Breast epithelium (tissue), 4 donors: ENCODE results near the gene CDH4. TPM values are rescaled to one million over a fixed set of nuclear protein-coding genes. Genes with fewer than 3 reads are reported as not detected.

ENCODE experiments used
- DNase-seq, 2 donors: peaks; one replicate each; pipeline ENCODE4 v3.0.0-alpha.2; 2019; ENCODE audit warnings: low spot score in 2 of 2
- H3K27ac ChIP-seq, 2 donors: fragments of 200-600 bp; sonication (generic) in 1 of 2; one replicate each; pipeline ENCODE4 v1.5.1; 2016 to 2019; ENCODE audit warnings: mild to moderate bottlenecking in 1 of 2
- H3K27me3 ChIP-seq, 2 donors: fragments of 200-600 bp; sonication (generic) in 1 of 2; one replicate each; pipeline versions ENCODE4 v1.5.1 to v1.6.0; 2017 to 2019; ENCODE audit warnings: control low read depth in 1 of 2, mild to moderate bottlenecking in 1 of 2
- H3K36me3 ChIP-seq: fragments of 200-600 bp; one replicate; pipeline ENCODE4 v1.5.1; 2019
- H3K4me1 ChIP-seq, 2 donors: fragments of 200-600 bp; sonication (generic); one replicate each; pipeline ENCODE4 v1.5.1; 2016 to 2019; ENCODE audit warnings: control low read depth in 1 of 2
- H3K4me3 ChIP-seq, 3 donors: fragments of 200-600 bp; sonication (generic); 1 replicate in 2 of 3; 2 replicates in 1 of 3; pipeline ENCODE4 v1.5.1; 2016 to 2019; ENCODE audit warnings: mild to moderate bottlenecking in 3 of 3, moderate library complexity in 2 of 3
- H3K9me3 ChIP-seq, 2 donors: fragments of 200-600 bp; sonication (generic) in 1 of 2; one replicate each; pipeline ENCODE4 v1.5.1; 2016 to 2019; ENCODE audit warnings: control low read depth in 1 of 2
- POLR2A ChIP-seq: fragments of 450-650 bp; IDR thresholded peaks from one replicate; pipeline ENCODE4 v1.6.1; 2016; ENCODE audit warnings: antibody characterized with exemption, mild to moderate bottlenecking, moderate library complexity
- POLR2AphosphoS5 ChIP-seq, 3 donors: sonication (generic); formaldehyde crosslinking; IDR thresholded peaks; one replicate each; pipeline ENCODE4 v1.6.1; 2017; ENCODE audit warnings: antibody characterized with exemption in 3 of 3
- intact Hi-C: fragments of 100-400 bp; cut with DNase I; formaldehyde crosslinking; loops from one replicate; pipeline ENCODE4 v1.15.1; 2023; ENCODE audit warnings: low total_unique reads
- total RNA-seq, 3 donors: library from RNA; depleted of rRNA; stranded (reverse); fragments of >200 nt; gene quantifications; one replicate each; pipeline ENCODE4 v1.1.0, GENCODE V29; 2016
- TF ChIP-seq, protein P1 (sequence below), 3 donors: fragments of 450-650 bp; IDR thresholded peaks; one replicate each; pipeline ENCODE4 v1.5.1; 2016 to 2017; ENCODE audit warnings: antibody characterized with exemption in 3 of 3, mild to moderate bottlenecking in 3 of 3, moderate library complexity in 3 of 3

CDH4 gene
- total RNA-seq, 3 donors from 2014 or later, result under 0.01 TPM; not detected in 2

DNA sequence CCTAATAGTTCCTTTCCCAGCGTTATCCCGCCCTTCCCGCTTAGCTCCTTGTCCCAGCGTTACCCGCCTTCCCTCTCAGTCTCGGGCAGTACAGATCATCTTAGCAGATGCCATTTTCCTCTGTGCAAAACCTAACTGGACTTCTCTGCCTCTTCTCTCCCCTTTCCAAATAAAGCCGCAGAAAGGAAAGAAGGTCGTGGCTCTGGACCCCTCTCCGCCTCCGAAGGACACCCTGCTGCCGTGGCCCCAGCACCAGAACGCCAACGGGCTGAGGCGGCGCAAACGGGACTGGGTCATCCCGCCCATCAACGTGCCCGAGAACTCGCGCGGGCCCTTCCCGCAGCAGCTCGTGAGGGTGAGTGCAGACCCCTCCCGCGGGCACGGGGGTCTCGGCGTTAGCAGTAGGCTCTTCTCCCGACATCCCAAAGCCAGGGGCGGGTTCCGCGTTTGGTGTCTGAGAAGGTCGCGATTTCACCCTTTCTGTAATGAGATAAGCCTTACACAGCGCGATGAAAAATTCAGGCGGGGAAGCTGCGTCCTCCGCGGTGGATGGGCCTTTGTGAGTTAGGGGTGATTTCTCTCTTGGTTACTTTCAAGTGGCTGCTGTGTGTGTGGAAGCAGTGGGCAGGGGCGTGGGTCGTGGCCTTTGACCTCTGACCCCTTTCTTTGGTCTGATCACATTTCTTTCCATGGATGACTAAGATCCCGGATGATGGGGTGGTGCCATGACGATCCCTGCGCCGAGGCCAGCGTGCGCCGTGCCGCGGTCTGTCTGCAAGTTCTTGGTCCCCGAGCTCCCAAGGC is 521.0 kb downstream of the CDH4 start:
- peak in 1 of 2 donors; percentile 43 for DNase-seq
- H3K4me1 ChIP-seq, result no peaks in the 10 kb centered on the region
- no peaks in the 10 kb centered on the region for H3K36me3 ChIP-seq
- no peaks in the 10 kb centered on the region for H3K9me3 ChIP-seq
- H3K27ac ChIP-seq, result no peak overlapping the region
- H3K27me3 ChIP-seq, result no peaks in the 10 kb centered on the region
- intact Hi-C loops, result no loop called here
- TF ChIP-seq, protein P1, sequence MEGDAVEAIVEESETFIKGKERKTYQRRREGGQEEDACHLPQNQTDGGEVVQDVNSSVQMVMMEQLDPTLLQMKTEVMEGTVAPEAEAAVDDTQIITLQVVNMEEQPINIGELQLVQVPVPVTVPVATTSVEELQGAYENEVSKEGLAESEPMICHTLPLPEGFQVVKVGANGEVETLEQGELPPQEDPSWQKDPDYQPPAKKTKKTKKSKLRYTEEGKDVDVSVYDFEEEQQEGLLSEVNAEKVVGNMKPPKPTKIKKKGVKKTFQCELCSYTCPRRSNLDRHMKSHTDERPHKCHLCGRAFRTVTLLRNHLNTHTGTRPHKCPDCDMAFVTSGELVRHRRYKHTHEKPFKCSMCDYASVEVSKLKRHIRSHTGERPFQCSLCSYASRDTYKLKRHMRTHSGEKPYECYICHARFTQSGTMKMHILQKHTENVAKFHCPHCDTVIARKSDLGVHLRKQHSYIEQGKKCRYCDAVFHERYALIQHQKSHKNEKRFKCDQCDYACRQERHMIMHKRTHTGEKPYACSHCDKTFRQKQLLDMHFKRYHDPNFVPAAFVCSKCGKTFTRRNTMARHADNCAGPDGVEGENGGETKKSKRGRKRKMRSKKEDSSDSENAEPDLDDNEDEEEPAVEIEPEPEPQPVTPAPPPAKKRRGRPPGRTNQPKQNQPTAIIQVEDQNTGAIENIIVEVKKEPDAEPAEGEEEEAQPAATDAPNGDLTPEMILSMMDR (IDR thresholded peaks at IDR 0.05), result no peak
- TF ChIP-seq POLR2AphosphoS5 (IDR thresholded peaks at IDR 0.05), result no peak
- TF ChIP-seq POLR2A, result no peak
- no peak overlapping the region for H3K4me3 ChIP-seq

DNA sequence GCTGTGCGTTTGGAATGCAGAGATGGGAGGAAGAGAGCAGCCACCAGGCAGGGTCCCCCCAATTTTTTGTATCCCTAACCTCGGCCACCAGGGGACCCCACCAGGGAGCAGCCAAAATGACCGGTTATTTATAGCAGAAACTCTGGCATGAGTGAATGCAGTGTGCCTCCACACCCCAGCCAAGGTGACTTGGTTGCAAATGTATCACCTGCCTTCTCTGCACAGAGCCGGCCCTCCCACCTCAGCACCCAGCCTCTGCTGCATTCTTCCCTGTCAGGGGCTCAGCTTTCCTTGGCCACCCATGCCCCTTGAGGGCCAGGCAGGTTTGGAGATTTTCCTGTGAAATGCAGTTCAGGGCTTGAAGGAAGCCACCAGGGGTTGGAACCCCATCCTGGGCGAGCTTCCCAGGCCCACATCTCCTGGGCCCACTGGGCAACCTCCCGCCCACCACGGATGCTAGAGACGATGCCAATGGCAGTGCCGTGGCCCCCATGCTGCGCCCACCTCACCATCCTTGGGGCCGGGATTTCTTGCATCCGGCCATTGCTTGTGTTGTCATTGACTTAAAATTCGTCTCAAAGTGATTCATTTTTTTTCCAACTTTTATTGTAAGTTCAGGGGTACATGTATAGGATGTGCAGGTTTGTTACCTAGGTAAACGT is 522.0 kb downstream of the CDH4 start:
- H3K4me1 ChIP-seq, result no peaks in the 10 kb centered on the region
- TF ChIP-seq POLR2AphosphoS5 (IDR thresholded peaks at IDR 0.05) (no peak), POLR2A (no peak)
- TF ChIP-seq, protein P1 (IDR thresholded peaks at IDR 0.05), result no peak
- intact Hi-C loops, result no loop called here

DNA sequence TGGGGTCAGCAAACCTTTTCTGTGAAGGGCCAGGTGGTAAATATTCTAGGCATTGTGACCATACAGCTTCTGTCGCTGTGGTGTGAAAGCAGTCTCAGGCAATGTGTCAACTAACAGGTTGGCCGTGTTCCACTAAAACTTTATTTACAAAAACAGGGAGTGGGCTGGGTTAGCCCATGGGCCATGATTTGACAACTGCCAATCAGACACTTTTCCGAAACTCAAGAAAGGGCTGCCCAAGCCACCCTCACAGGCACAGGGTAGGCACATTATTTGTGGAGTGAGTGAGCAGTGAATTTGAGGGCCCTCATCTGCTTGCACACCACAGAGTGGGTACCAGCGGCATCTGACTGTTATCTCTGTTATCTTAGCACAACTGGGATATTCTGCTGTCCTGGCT is 523.4 kb downstream of the CDH4 start:
- intact Hi-C loops, result no loop called here
- Histone ChIP-seq H3K27me3 (no peaks in the 10 kb centered on the region), H3K9me3 (peaks cover 0 to 4% of the 10 kb centered on the region in 2 donors), H3K27ac (no peak overlapping the region), H3K36me3 (no peaks in the 10 kb centered on the region), H3K4me1 (no peaks in the 10 kb centered on the region), H3K4me3 (no peak overlapping the region)
- TF ChIP-seq POLR2A (no peak), POLR2AphosphoS5 (IDR thresholded peaks at IDR 0.05) (no peak)
- TF ChIP-seq, protein P1 (IDR thresholded peaks at IDR 0.05), result no peak
- no peak for DNase-seq

More for the DNA sequence above, 522.0 kb downstream of the CDH4 start:
- Histone ChIP-seq H3K36me3 (no peaks in the 10 kb centered on the region), H3K4me3 (no peak overlapping the region), H3K27me3 (no peaks in the 10 kb centered on the region), H3K9me3 (no peaks in the 10 kb centered on the region), H3K27ac (no peak overlapping the region)
- DNase-seq, result peak in 1 of 2 donors; percentile 39

DNA sequence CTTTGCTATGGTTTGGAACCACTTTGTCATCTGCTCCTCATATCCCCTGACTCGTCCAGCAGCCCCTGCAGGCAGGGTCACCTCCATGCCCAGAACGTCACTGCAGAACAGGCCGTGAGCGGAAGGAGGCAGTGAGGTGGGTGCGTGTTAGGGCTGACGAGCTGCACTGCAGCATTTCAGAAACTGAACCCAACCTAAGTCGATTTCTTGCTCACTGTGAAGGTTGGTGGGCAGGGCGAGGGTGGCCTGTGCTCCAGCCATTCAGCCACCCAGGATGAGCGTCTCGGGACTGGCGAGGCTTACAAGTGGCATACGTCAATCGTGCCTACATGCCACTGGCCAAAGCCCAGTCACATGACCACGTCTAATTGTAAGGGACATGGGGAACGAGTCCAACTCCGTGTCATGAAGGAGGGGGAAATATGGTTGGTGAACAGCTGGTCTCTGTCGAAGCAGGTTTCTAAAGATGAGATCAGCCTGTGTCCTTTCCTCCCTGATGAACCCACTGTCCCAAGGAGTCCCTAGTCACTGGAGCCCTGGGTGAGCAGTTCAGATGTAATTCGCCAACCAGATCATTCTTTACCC is 524.5 kb downstream of the CDH4 start:
- H3K27me3 ChIP-seq, result no peaks in the 10 kb centered on the region
- peaks cover 0 to 15% of the 10 kb centered on the region in 2 donors for H3K9me3 ChIP-seq
- H3K4me3 ChIP-seq, result no peak overlapping the region
- H3K36me3 ChIP-seq, result no peaks in the 10 kb centered on the region
- no peak for DNase-seq
- intact Hi-C loops, result no loop called here
- TF ChIP-seq POLR2AphosphoS5 (IDR thresholded peaks at IDR 0.05) (no peak), POLR2A (no peak)
- TF ChIP-seq, protein P1 (IDR thresholded peaks at IDR 0.05), result no peak
- H3K27ac ChIP-seq, result no peak overlapping the region
- H3K4me1 ChIP-seq, result no peaks in the 10 kb centered on the region
